ENCODE data around the gene FBN2. TPM values are rescaled to one million over a fixed set of nuclear protein-coding genes. Genes with fewer than 3 reads are reported as not detected.

Gene FBN2
- total RNA-seq, 4 donors from 2014 or later, result 0.04 to 0.39 (median 0.15) TPM; not detected in 1

DNA sequence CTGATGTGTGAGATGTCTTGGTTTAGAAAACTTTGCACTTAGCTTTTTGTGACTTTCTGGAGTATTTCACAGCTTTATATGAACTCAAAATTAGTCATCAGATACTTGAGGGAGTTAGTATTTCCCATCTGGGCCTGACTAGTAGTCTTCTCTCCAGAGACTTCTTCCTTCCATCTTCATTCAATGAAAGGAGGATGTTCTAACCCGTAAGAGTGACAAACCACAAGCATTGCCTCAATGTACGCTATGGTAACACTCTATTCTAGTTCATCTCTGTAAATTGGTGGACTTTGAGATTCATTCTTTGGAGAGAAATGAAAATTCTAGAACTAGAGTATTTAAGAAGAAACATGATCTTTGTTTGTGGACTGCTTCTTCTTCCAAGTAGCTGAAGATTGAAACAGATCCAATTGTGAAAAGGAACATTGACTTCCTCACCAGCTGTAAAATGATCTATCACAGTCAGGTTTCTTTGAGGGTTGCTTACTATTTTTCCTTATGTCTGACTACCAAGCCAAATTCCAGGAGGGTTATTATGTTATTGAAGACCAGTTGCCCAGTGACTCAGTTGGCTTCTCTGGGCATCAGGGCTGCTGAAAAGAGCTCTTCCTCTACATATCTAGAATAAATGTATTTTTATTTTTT is 296.9 kb downstream of the FBN2 start:
- 66 to 73% methylated on average over 2 of the region's 2 CpGs for WGBS, 2 donors
- TF ChIP-seq CTCF (IDR thresholded peaks at IDR 0.05), result no peak
- TF ChIP-seq POLR2A (IDR thresholded peaks at IDR 0.05), result no peak
- intact Hi-C loops (cut with DNase I; ENCODE audit: low total_unique reads), result no loop called here
- DNase-seq (ENCODE audit: low spot score in 2 of 2), result no peak
- H3K4me3 ChIP-seq (ENCODE audit: low read depth, poor library complexity, severe bottlenecking), result no peak overlapping the region

- no peak for TF ChIP-seq POLR2A (IDR thresholded peaks at IDR 0.05)
- TF ChIP-seq CTCF (IDR thresholded peaks at IDR 0.05), result no peak
- no peak for DNase-seq (ENCODE audit: low spot score in 2 of 2)
- H3K4me3 ChIP-seq (ENCODE audit: low read depth, poor library complexity, severe bottlenecking), result no peak overlapping the region
- intact Hi-C loops (cut with DNase I; ENCODE audit: low total_unique reads), result no loop called here
- WGBS, 2 donors, result 20 to 27% methylated on average over 8 of the region's 8 CpGs
Observed at GRCh38 chr5:128237546-128237945, 300.5 kb downstream of the FBN2 start.

- TF ChIP-seq POLR2A (IDR thresholded peaks at IDR 0.05) (no peak), CTCF (IDR thresholded peaks at IDR 0.05) (no peak)
- intact Hi-C loops (cut with DNase I; ENCODE audit: low total_unique reads), result no loop called here
- no peak overlapping the region for H3K4me3 ChIP-seq (ENCODE audit: low read depth, poor library complexity, severe bottlenecking)
- no peak for DNase-seq (ENCODE audit: low spot score in 2 of 2)
- 61 to 62% methylated on average over 2 of the region's 2 CpGs for WGBS, 2 donors
Observed at GRCh38 chr5:128237000-128237399, 301.0 kb downstream of the FBN2 start.

- DNase-seq (ENCODE audit: low spot score in 2 of 2), result no peak
- TF ChIP-seq POLR2A (IDR thresholded peaks at IDR 0.05) (no peak), CTCF (IDR thresholded peaks at IDR 0.05) (no peak)
- no peak overlapping the region for H3K4me3 ChIP-seq (ENCODE audit: low read depth, poor library complexity, severe bottlenecking)
- 60 to 63% methylated on average over 7 of the region's 7 CpGs for WGBS, 2 donors
- intact Hi-C loops (cut with DNase I; ENCODE audit: low total_unique reads), result no loop called here
Observed at GRCh38 chr5:128236334-128236733, 301.7 kb downstream of the FBN2 start.

- intact Hi-C loops (cut with DNase I; ENCODE audit: low total_unique reads), result no loop called here
- 92 to 93% methylated on average over 7 of the region's 7 CpGs for WGBS, 2 donors
Observed at GRCh38 chr5:128234928-128235641, 303.0 kb downstream of the FBN2 start.

More at GRCh38 chr5:128234928-128235641, 303.0 kb downstream of the FBN2 start:
- TF ChIP-seq POLR2A (IDR thresholded peaks at IDR 0.05) (no peak), CTCF (IDR thresholded peaks at IDR 0.05) (no peak)
- no peak for DNase-seq (ENCODE audit: low spot score in 2 of 2)
- no peak overlapping the region for H3K4me3 ChIP-seq (ENCODE audit: low read depth, poor library complexity, severe bottlenecking)

Measured in lower leg skin (tissue), 4 donors.